Cardiac fibroblast (primary cell): ENCODE results near the gene C6orf89.

Experiments used
- DNase-seq, 2 donors: peaks; one replicate each; pipeline versions ENCODE4 v3.0.0 to v3.0.0-alpha.2; 2010; ENCODE audit warnings: low read depth in 2 of 2
- H3K4me3 ChIP-seq, 2 donors: replicated peaks in 1 of 2; 1 replicate in 1 of 2; 2 replicates in 1 of 2; pipeline ENCODE4 v1.5.1; 2011; ENCODE audit warnings: low read depth in 2 of 2, low read length in 2 of 2, mild to moderate bottlenecking in 2 of 2, moderate library complexity in 1 of 2
- TF ChIP-seq, protein P1 (sequence below): IDR thresholded peaks from one replicate; pipeline ENCODE4 v1.5.1; 2011; ENCODE audit warnings: low read depth, mild to moderate bottlenecking, low read length, inconsistent platforms

The C6orf89 gene

GRCh38 chr6:36839749-36840431 is 45.9 kb upstream of the C6orf89 start:
- peak overlapping the region; percentile 51 to 54 for H3K4me3 ChIP-seq
- TF ChIP-seq, protein P1, sequence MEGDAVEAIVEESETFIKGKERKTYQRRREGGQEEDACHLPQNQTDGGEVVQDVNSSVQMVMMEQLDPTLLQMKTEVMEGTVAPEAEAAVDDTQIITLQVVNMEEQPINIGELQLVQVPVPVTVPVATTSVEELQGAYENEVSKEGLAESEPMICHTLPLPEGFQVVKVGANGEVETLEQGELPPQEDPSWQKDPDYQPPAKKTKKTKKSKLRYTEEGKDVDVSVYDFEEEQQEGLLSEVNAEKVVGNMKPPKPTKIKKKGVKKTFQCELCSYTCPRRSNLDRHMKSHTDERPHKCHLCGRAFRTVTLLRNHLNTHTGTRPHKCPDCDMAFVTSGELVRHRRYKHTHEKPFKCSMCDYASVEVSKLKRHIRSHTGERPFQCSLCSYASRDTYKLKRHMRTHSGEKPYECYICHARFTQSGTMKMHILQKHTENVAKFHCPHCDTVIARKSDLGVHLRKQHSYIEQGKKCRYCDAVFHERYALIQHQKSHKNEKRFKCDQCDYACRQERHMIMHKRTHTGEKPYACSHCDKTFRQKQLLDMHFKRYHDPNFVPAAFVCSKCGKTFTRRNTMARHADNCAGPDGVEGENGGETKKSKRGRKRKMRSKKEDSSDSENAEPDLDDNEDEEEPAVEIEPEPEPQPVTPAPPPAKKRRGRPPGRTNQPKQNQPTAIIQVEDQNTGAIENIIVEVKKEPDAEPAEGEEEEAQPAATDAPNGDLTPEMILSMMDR, result no peak
- DNase-seq, result peak in 1 of 2 donors; percentile 55

- peak overlapping the region; percentile 34 to 51 for H3K4me3 ChIP-seq
- TF ChIP-seq, protein P1, result no peak
- peak in 1 of 2 donors; percentile 27 for DNase-seq
These were observed 45.0 kb upstream of the C6orf89 start for GRCh38 chr6:36840432-36841403.

- TF ChIP-seq, protein P1, result no peak
- no peak for DNase-seq
- no peak overlapping the region for H3K4me3 ChIP-seq
These were observed 44.0 kb upstream of the C6orf89 start for GRCh38 chr6:36841756-36842155.

GRCh38 chr6:36843170-36843569 is 42.6 kb upstream of the C6orf89 start:
- TF ChIP-seq, protein P1, result no peak

DNA sequence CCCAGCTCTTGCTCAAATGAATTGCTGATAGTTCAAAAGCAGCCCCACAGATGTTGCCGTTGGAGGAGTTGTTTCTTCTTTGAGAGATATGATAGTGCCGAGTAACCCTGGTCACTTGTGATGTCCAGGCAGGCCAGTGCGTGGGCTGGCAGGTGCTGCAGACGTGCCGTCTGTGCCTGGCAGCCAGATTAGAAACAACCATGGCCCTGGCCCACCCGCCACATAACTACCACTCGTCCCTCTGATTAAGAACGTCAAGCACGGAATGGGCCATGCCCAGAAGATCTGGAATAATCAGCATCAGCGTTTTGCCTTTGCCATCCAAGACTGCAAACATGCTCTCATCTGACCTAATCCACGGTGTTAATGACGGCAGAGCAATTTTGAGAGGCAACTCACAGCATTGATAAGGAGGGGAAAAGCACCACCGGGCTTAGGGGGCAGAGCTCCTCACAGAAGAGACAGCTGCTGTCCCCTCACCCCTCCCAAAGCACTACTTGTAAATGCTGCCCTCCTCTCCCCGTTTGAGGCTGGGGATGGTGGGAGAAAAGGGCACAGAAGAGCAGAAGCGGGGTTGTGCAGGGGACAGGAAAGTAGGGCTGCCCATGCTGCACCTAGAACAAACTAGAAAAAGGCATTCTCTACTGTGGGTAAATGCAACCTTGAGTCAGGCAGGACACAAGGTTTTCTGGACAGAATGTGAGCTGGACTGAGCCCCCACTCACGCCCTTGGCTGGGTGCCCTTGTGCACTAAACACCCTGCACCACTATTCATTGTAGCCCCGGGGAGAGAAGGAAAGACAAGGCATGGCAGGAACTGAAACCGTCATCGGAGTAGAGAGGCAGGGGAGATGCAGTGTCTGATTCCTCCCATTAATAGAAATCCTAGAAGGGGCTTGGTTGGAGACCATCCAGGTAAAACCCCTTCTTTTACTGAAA is 41.3 kb upstream of the C6orf89 start:
- H3K4me3 ChIP-seq, result no peak overlapping the region
- TF ChIP-seq, protein P1, result no peak
- DNase-seq, result no peak

More at GRCh38 chr6:36843170-36843569, 42.6 kb upstream of the C6orf89 start:
- H3K4me3 ChIP-seq, result no peak overlapping the region
- DNase-seq, result no peak

DNA sequence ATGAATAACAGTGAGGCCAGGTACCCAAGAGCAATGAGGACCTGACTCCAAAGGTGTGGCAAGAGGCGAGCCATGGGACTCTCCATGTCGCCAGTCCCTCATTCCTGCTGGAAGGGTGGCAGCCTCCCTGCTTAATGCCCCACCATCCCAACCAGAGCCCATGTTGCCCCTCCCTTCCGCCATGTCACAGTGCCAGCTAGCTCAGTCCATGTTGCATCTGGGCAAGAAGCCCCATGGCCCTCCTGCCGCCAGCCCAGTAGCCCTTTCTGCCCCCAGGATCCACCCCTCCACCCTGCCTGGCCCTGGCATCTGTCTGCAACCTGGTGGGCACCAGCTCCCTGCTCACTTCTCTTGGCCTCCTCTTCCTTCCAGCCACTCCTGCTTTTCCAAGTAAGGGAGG is 40.5 kb upstream of the C6orf89 start:
- H3K4me3 ChIP-seq, result no peak overlapping the region
- TF ChIP-seq, protein P1, result no peak
- no peak for DNase-seq
